ENCODE measurements around the gene RALGPS2.

Gene RALGPS2

GRCh38 chr1:178723546-178723945 lies 1.5 kb upstream of the RALGPS2 start (continued):
- TF ChIP-seq PBX3 (CRISPR knock-in tag; IDR thresholded peaks at IDR 0.05) (no peak), PRDM10 (tag by site-specific recombination; IDR thresholded peaks at IDR 0.05) (no peak), ZNF23 (tag by site-specific recombination; IDR thresholded peaks at IDR 0.05; ENCODE audit: borderline replicate concordance) (no peak), ZNF514 (tag by site-specific recombination; IDR thresholded peaks at IDR 0.05) (no peak)

GRCh38 chr1:178724376-178724727 lies 692 bp upstream of the RALGPS2 start:
- ChIA-PET POLR2A (interaction anchor here (0.5 kb wide), 1 partner anchor 308 kb away, joined by 3 read pairs; no protein-coding TSS in a partner anchor), CTCF (no interaction called here)
- 0 out of 2 replicates have a peak overlapping the region, but pooled peaks have one; percentile 79 for H3K27ac ChIP-seq (ENCODE audit: extremely low read depth, low read depth, low read length)
- no peaks in the 10 kb centered on the region for H3K36me3 ChIP-seq (ENCODE audit: control insufficient read depth in 2 of 2, insufficient read depth in 1 of 2, low read length in 2 of 2)
- peaks cover 12% of the 10 kb centered on the region for H3K4me1 ChIP-seq (ENCODE audit: control insufficient read depth, insufficient read depth, low read length)
- peak overlapping the region; percentile 89 for H3K4me3 ChIP-seq (ENCODE audit: low read depth, low read length)
- no peak for TF ChIP-seq ZBTB21 (tag by site-specific recombination; IDR thresholded peaks at IDR 0.05)
- TF ChIP-seq KLF17 (tag by site-specific recombination; IDR thresholded peaks at IDR 0.05), result no peak
- TF ChIP-seq ZNF174 (tag by site-specific recombination; IDR thresholded peaks at IDR 0.05), result no peak
- no peak for TF ChIP-seq TCF7L2 (IDR thresholded peaks at IDR 0.05; ENCODE audit: borderline replicate concordance, low read depth, low read length)
- no peak for TF ChIP-seq SP2 (tag by site-specific recombination; IDR thresholded peaks at IDR 0.05)
- TF ChIP-seq ZNF169 (tag by site-specific recombination; IDR thresholded peaks at IDR 0.05), result no peak
- no peak for TF ChIP-seq SP7 (tag by site-specific recombination; IDR thresholded peaks at IDR 0.05)
- no peak for TF ChIP-seq SETDB1 (IDR thresholded peaks at IDR 0.05; ENCODE audit: insufficient read length, low read length)
- no peaks in the 10 kb centered on the region for H3K9me3 ChIP-seq (ENCODE audit: control insufficient read depth, insufficient read depth, low read depth, low read length)

- ChIA-PET POLR2A (interaction anchor here (2.5 kb wide), 1 partner anchor 183 kb away, joined by 6 read pairs; no protein-coding TSS in a partner anchor), CTCF (interaction anchor here (0.7 to 1.5 kb wide), 2 partner anchors 28 to 278 kb away, joined by 4 read pairs; no protein-coding TSS in a partner anchor)
- peaks cover 12% of the 10 kb centered on the region for H3K4me1 ChIP-seq (ENCODE audit: control insufficient read depth, insufficient read depth, low read length)
- H3K4me3 ChIP-seq (ENCODE audit: low read depth, low read length), result peak overlapping the region; percentile 89
- no peaks in the 10 kb centered on the region for H3K9me3 ChIP-seq (ENCODE audit: control insufficient read depth, insufficient read depth, low read depth, low read length)
- H3K36me3 ChIP-seq (ENCODE audit: control insufficient read depth in 2 of 2, insufficient read depth in 1 of 2, low read length in 2 of 2), result no peaks in the 10 kb centered on the region
- peak overlapping the region; percentile 79 for H3K27ac ChIP-seq (ENCODE audit: extremely low read depth, low read depth, low read length)
- TF ChIP-seq ZNF488 (tag by site-specific recombination; IDR thresholded peaks at IDR 0.05) (no peak), CTCF (tag by site-specific recombination; IDR thresholded peaks at IDR 0.05) (peak; percentile 85), ZNF335 (tag by site-specific recombination; conservative IDR thresholded peaks at IDR 0.05) (peak; percentile 88), ZNF596 (tag by site-specific recombination; IDR thresholded peaks at IDR 0.05) (0 out of 2 replicates have a peak, but pooled peaks have one; percentile 9), ZBTB49 (tag by site-specific recombination; IDR thresholded peaks at IDR 0.05; ENCODE audit: low read depth) (no peak), KLF9 (tag by site-specific recombination; IDR thresholded peaks at IDR 0.05; ENCODE audit: low read depth) (peak; percentile 69), GLIS2 (tag by site-specific recombination; IDR thresholded peaks at IDR 0.05) (peak; percentile 17; the same call in 1 of the 2 replicates), ZBTB26 (tag by site-specific recombination; optimal IDR thresholded peaks at IDR 0.05) (peak; percentile 52)
These were observed 532 bp downstream of the RALGPS2 start for GRCh38 chr1:178725466-178726086.

Measured in HEK293 (cell line).